Panc1 (cell line): ENCODE results near the gene ZCCHC8.

Experiments used
- POLR2AphosphoS5 ChIP-seq: IDR thresholded peaks from 2 replicates; pipeline ENCODE4 v1.6.1; 2012; ENCODE audit warnings: mild to moderate bottlenecking, low read depth, low read length, moderate library complexity
- SIN3A ChIP-seq: IDR thresholded peaks from 2 replicates; pipeline ENCODE4 v1.6.1; 2012; ENCODE audit warnings: low read depth, mild to moderate bottlenecking, low read length, moderate library complexity, borderline replicate concordance; ENCODE audit not compliant: insufficient read depth
- TF ChIP-seq, protein P1 (sequence below): fragments of 450-650 bp; IDR thresholded peaks from 2 replicates; pipeline ENCODE4 v1.5.1; 2017; ENCODE audit warnings: mild to moderate bottlenecking

DNA sequence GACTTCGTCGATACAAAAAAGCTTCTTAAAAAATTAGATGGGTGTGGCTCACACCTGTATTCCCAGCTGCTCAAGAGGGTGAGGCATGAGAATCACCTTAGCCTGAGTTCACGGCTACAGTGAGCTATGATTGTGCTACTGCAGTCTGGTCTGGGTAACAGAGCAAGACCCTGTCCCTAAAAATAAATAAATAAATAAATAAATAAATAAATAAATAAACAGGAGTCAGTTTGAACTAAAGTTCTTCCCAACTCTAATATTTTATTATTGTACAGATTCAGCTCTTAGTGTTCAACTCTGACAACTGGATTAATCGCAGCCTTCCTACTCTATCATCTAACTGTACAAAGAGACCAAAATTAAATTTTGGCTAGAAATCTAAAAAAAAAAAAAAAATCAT is 65.5 kb downstream of the ZCCHC8 start:
- TF ChIP-seq, protein P1, sequence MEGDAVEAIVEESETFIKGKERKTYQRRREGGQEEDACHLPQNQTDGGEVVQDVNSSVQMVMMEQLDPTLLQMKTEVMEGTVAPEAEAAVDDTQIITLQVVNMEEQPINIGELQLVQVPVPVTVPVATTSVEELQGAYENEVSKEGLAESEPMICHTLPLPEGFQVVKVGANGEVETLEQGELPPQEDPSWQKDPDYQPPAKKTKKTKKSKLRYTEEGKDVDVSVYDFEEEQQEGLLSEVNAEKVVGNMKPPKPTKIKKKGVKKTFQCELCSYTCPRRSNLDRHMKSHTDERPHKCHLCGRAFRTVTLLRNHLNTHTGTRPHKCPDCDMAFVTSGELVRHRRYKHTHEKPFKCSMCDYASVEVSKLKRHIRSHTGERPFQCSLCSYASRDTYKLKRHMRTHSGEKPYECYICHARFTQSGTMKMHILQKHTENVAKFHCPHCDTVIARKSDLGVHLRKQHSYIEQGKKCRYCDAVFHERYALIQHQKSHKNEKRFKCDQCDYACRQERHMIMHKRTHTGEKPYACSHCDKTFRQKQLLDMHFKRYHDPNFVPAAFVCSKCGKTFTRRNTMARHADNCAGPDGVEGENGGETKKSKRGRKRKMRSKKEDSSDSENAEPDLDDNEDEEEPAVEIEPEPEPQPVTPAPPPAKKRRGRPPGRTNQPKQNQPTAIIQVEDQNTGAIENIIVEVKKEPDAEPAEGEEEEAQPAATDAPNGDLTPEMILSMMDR, result no peak
- no peak for TF ChIP-seq POLR2AphosphoS5
- no peak for TF ChIP-seq SIN3A
